MM.1S (cell line): ENCODE measurements around the gene TMEM218.

Experiments used
- EZH2 ChIP-seq: fragments of 300-600 bp; sonication (generic); optimal IDR thresholded peaks from 2 replicates; pipeline ENCODE3; 2017; ENCODE audit warnings: low read depth, mild to moderate bottlenecking, antibody characterized with exemption, low read length, mixed read lengths
- EZH2phosphoT487 ChIP-seq: fragments of 300-600 bp; sonication (generic); IDR thresholded peaks from 2 replicates; pipeline ENCODE4 v1.6.1; 2018; ENCODE audit warnings: antibody characterized with exemption, low read length
- TF ChIP-seq, protein P1 (sequence below): fragments of 300-600 bp; sonication (generic); IDR thresholded peaks from 2 replicates; pipeline ENCODE4 v1.5.1; 2016; ENCODE audit warnings: antibody characterized with exemption, low read length, mixed read lengths

DNA sequence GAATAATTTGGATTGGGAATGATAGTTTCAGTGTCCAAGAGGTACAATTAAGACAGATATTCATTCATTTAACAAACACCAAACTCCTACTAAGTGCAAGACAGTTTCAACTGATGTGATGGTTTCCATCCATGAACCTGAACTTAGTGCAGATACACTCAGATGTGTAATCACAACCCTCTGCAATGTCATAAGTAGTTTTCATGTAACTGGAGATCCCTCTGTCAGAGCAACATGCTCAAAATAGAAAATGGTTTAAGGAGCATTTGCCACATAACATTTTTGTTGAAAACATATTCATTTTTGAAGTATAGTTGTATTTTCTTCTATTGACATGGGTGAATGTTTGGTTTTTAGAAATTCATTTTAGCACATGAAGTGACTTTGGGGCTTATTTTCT, 36.6 kb upstream of the TMEM218 start:
- TF ChIP-seq, protein P1, sequence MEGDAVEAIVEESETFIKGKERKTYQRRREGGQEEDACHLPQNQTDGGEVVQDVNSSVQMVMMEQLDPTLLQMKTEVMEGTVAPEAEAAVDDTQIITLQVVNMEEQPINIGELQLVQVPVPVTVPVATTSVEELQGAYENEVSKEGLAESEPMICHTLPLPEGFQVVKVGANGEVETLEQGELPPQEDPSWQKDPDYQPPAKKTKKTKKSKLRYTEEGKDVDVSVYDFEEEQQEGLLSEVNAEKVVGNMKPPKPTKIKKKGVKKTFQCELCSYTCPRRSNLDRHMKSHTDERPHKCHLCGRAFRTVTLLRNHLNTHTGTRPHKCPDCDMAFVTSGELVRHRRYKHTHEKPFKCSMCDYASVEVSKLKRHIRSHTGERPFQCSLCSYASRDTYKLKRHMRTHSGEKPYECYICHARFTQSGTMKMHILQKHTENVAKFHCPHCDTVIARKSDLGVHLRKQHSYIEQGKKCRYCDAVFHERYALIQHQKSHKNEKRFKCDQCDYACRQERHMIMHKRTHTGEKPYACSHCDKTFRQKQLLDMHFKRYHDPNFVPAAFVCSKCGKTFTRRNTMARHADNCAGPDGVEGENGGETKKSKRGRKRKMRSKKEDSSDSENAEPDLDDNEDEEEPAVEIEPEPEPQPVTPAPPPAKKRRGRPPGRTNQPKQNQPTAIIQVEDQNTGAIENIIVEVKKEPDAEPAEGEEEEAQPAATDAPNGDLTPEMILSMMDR, result no peak
- TF ChIP-seq EZH2phosphoT487, result no peak
- no peak for TF ChIP-seq EZH2
